Endometrial microvascular endothelial cells (primary cell): Measurements from ENCODE around the gene FAM76A. TPM values are rescaled to one million over a fixed set of nuclear protein-coding genes. Genes with fewer than 3 reads are reported as not detected.

Source experiments
- total RNA-seq: library from RNA; depleted of rRNA; stranded (reverse); fragments of >200 nt; gene quantifications from one replicate; pipeline ENCODE4 v1.2.3, GENCODE V29; 2015; ENCODE audit errors: inconsistent ontology term

Gene FAM76A
- total RNA-seq, 1 donor from 2014 or later, result 7.0 TPM

Other genes with a start within 250 kb of the FAM76A start
- gene WASF2, start 235.8 kb upstream of the FAM76A start, total RNA-seq, result 29.3 TPM
- 3.0 TPM for gene AHDC1, start 121.8 kb upstream of the FAM76A start, total RNA-seq
- gene FGR, start 90.8 kb upstream of the FAM76A start, total RNA-seq, result not detected
- 230 TPM for gene IFI6, start 53.8 kb upstream of the FAM76A start, total RNA-seq
- gene STX12, start 47.3 kb downstream of the FAM76A start, total RNA-seq, result 108 TPM
- 42.6 TPM for gene PPP1R8, start 104.8 kb downstream of the FAM76A start, total RNA-seq
- gene THEMIS2, start 146.6 kb downstream of the FAM76A start, total RNA-seq, result 22.0 TPM
- gene RPA2, start 188.6 kb downstream of the FAM76A start, total RNA-seq, result 47.0 TPM
- gene SMPDL3B, start 209.0 kb downstream of the FAM76A start, total RNA-seq, result 0.37 TPM
- gene XKR8, start 234.0 kb downstream of the FAM76A start, total RNA-seq, result 14.5 TPM